Epithelial cell of prostate (primary cell): ENCODE data around the gene NKAIN2.
A peak's percentile ranks its signal among the peaks of the same experiment; 100 is the strongest.

ENCODE experiments used
- DNase-seq: peaks from one replicate; pipeline ENCODE4 v3.0.0-alpha.2; 2011; ENCODE audit warnings: low read depth, low spot score
- H3K27ac ChIP-seq: fragments of 450-650 bp; 2 replicates; pipeline ENCODE4 v1.5.1; 2017; ENCODE audit warnings: mild to moderate bottlenecking

Gene NKAIN2

DNA sequence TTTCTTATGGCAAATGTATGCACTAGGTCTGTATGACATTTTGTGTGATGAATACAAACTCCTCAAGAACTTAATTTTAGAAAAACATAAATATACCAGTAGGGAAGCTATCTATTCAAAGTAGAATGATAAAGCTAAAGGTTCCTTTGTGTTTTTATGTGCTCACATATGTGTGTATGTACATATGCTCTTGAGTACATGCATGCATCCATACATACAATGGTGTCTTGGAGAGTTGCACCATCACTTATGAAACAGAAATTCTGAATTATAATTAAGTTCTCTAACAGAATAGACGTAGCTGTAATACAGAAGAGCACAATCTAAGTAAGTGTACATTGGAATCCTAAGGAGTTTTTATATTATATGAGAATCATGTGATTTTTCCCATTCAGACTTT is 2.3 kb downstream of the NKAIN2 start:
- no peak for DNase-seq
- no peak overlapping the region for H3K27ac ChIP-seq

DNA sequence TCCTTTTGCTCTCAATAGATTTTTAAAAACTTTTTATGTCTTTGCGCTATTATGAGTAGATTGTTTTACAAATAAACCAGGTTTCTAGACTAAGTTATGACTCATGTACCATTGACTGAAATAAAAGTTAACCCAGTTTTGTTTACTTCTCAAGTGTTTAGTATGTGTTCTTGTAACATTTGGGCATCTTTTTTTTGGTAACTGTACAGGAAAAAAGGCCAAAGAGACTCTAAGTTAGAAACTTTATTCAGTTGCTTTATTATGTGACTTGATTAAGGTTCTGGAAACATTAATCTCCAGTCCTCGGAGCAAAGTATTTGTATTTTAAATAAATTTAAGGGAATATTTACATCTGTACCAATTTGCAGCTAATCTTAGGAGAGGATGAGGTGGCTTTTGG is 2.9 kb downstream of the NKAIN2 start:
- no peak overlapping the region for H3K27ac ChIP-seq
- no peak for DNase-seq

DNA sequence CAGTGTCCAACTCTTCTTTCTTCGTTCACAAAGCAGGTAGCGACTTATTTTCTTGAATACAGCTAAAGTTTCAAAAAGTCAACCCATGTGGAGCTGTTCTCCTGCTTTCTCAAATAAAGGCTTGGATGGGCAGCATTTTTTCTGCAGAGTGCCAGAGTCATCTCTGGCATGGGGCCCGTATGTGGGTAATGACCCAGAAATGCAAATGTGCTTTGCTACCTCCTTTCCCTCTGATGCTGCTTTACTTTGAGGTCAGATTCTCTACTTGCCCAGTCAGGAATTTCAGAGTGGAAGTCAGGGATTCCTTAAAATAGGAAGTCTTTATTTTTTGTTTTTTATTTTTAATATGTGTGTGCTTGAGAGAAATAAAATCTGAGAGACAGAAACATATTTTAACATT is 4.9 kb downstream of the NKAIN2 start:
- no peak overlapping the region for H3K27ac ChIP-seq
- no peak for DNase-seq

DNA sequence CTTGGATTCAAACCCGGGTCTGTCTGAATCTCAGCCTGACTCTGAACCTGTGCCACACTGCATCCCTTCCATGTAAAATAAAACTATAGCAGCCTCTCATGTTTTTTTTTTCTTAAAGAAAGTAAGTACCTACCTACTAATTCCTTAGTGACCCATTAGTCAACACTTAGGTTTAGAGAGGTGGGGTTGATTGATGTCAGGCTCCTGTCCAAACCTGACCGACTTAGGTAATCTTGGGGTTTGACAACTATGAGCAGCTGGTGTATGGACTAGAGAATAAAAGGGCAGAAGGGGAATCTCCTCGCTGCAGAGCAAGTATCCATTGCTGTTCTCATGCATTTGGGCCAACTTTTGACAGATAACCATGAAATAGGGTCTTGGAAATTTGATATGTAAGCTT is 6.5 kb downstream of the NKAIN2 start:
- H3K27ac ChIP-seq = no peak overlapping the region
- DNase-seq = no peak

DNA sequence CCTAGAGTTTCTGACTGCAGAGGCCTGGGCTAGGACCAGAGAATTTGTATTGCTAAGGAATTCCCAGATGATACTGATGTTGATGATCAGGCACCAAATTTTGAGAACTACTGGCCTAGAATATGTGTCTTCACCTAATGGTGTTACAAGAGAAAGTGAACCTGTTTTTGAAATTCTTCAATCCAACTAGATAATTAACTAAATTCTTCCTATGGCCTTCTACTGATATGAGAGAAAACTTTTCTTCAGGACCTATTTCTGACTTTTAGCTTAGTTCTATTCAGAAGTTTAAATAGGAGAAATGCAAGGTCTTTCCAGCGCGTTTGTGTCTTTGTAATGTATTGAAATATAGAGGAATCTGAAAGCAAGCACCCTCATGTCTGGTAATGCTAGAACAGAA is 7.3 kb downstream of the NKAIN2 start:
- no peak for DNase-seq
- no peak overlapping the region for H3K27ac ChIP-seq

DNA sequence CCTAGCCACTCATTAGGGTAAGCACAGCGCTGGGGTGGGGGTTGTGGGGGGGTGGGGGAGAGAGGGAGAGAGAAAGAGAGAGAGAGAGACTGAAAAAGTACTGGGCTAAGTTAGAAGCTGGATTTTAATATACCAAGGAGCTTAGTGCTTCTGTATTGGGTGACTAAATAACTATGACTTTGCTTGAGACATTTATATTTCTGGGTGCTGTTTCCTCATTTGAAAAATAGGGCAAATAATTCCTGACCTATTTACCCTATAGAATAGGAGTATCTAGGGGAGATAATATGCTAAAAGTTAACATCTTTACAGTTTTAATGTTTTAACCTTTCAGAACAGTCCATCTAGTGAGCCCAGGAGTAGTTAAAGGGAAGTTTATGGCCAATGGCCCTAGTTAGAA is 7.7 kb downstream of the NKAIN2 start:
- DNase-seq = no peak
- H3K27ac ChIP-seq = no peak overlapping the region

DNA sequence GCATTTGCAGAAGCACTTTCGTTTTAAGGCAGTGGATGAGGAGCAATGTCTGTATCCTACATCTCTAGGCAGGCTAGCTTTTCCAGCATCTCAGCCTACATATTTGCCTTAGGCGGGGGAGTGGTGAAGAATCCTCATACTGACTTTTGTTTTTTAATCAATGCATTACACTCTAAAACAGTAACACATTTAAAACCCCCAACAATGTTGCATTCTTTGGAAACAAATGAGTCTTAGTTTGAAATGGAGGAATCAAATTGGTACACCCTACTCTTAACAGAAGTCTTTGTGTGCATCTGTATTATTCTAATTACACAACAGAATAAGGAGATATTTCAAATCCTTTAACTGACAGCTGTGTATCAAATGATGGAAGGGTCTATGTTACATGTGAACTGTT is 9.0 kb downstream of the NKAIN2 start:
- no peak for DNase-seq
- H3K27ac ChIP-seq = no peak overlapping the region

DNA sequence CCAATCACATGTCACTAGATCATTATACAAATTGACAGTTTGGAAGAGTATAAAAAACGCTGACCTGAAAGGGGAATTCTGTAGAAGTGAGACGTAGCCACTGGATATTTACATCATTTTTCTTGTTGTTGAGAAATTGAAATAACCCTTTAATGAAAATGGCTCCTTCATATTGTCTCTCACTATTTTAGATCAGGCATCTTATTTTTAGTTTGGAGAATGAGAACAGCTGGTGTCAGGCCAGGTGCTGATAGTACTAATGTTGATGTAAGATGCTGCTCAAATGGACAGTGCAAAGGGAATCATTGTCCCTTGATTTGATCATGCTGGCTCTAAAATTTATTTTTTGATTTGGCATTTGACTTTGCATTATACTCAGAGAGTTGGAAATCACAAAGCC is 17.4 kb downstream of the NKAIN2 start:
- DNase-seq = no peak
- H3K27ac ChIP-seq = no peak overlapping the region

DNA sequence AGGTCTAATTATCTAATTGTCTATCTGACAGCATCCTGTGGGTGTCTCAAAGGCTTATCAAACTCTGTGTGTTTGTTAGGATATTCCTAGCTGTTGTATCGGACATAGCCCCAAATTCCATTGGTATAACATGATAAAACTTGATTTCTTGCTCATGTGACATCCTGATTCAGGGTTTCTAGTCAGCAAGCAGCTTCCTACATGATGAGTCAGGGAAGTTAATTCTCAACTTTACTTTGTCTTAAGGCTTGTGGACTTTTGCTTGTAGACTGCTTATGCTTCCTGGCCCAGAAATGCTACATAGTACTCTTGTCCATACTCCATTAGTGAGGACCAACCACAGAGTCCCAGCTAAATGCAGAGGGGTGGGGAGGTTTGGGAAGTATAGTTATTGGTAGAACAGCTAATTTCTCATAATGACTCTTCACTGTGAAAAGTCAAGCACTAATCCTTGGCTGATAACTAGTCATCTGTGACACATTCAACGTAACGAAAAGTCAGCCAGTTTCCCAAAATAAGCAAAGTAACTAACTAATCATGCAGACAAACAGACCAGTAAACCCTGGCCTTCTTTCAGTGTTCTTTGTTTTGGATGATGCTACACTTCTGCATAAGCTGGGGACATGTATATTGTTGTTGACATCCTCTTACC is 25.8 kb downstream of the NKAIN2 start:
- DNase-seq = peak; percentile 81
- peak overlapping the region; percentile 93 for H3K27ac ChIP-seq

DNA sequence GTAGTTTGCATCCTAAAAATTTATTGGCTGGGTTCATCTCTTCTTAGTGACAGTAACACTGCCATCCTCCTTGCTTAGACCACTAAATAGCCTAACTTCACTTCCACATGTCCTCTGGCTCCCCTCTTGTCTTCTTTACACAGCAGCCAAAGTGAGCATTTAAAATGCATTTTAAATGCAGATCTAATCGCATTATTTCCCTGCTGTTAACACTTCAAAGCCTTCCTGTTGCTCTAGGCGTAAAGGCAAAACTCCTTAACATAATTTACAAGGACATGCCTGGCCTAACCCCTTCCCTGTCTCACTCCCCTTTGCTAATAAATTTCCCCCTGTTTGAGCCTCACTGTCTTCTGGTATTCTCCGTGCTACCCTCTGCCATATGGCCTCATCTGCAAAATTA is 26.5 kb downstream of the NKAIN2 start:
- no peak for DNase-seq
- H3K27ac ChIP-seq = peak overlapping the region; percentile 93

DNA sequence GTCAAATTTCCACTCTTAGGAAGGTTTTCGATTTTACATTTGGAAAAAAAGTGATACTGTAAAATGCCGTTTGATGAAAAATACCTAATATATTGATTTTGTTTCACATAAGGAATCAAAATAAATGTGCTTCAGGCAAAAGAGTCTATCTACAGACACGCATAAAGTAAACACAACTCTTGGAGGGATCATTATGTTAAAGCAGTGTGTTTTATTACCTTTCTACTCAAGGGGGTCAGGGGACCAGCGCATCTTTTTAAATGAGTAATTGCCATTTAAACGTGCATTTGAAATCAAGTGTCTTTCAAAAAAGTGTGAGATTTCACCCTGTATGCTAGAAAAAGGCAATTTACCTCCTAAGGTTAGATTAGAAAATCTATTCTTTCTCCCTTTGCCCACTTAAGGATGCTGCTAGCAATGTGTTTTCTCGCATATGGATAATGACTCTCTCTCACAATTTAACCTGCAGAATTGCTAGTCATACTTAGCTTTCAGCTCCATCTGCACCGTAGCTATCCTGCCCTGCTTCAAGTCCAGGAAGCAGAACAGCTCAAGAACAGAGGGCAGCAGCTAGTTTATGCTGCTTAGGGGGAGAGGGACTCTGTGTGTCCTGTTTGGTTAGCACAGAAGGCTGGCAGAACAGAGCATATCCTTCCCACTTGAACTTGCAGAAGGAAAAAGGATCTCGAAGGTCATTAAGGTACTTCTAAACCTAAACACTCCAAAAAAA is 35.0 kb downstream of the NKAIN2 start:
- no peak overlapping the region for H3K27ac ChIP-seq
- DNase-seq = no peak

DNA sequence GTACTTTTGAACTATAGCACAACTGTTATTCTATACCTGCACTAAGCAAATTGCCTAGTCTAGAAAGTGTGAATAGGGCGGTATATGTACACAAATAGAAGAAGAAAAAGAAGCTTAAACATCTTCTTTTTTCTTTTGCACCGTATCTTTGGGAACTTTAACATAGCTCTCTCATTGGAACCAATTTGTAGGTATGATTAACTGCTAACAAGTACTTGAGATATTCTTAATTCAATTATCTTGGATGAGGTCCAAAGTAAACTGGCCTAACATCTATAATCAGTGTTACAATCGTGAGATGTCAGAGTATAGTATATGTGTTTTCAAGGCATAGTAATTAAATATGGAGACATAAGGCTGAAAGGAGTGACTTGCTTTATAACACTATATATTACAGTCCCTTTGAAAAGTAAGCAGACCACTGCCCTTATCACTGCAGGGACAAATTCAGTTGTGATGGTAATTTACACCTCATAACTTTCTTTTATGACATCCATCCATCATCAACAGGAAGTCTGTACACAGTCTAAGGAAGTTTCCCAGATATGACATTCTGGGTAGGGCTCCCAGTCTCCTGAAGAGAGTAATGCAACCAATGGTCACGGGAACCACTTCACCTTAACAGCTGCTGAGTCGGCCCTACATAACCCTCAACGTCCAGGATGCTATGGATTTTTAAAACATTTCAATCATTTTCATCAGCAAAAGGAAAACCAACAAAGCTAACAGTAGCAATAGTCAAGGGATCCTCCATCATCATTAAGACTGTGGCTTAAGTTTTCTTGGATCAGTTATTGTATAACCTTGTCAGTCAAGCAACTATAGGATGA is 37.6 kb downstream of the NKAIN2 start:
- no peak for DNase-seq
- no peak overlapping the region for H3K27ac ChIP-seq

DNA sequence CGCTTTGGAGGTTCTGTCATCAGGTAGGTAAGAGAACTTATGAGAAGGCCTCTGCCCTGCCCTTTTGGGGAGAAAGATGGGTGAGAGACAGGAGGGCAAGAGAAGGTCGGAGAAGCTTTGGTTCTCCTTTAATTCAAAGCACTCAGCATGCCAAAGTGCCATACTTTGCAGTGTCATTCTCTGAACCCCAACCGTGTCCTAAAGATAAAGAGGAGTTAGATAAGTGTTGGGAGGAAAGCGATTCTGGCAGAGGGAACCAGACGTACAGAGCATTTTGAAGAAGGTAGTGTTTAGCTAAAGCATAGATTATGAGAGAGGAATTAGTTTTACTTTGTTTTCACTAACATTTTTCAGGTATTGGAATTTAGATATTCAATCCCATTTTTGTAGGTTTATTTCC is 40.3 kb downstream of the NKAIN2 start:
- DNase-seq = no peak
- no peak overlapping the region for H3K27ac ChIP-seq

DNA sequence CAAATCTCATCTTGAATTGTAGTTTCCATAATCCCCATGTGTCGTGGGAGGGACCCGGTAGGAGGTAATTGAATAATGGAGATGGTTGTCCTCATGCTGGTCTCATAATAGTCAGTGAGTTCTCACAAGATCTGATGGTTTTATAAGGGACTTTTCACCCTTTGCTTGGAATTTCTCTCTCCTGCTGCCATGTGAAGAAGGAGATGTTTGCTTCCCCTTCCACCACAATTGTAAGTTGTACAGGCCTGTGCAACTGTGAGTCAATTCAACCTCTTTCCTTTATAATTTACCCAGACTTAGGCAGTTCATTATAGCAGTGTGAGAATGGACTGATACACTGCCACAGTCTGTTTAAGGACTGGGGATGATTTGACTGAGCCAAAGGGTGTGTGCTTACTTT is 44.7 kb downstream of the NKAIN2 start:
- no peak for DNase-seq
- no peak overlapping the region for H3K27ac ChIP-seq

DNA sequence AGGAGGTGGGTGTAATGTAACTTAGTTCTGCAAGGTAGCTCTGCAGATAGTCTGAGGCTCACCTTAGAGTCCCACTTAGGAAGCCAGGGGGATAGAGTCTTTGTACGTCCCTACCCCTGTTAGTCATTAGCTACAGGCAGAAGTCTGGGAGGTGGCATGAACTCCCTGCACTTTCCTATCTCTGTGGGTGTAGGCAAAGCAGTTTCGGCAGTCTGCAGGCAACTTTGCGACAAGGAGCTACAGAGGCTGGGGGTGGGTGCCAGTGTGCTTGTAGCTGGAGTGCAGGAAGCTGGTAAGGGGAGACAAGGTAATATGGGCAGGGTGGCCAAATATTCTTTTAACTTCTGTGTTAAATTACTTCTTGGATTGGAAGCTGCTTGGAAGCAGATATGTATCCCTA is 45.7 kb downstream of the NKAIN2 start:
- no peak for DNase-seq
- no peak overlapping the region for H3K27ac ChIP-seq

DNA sequence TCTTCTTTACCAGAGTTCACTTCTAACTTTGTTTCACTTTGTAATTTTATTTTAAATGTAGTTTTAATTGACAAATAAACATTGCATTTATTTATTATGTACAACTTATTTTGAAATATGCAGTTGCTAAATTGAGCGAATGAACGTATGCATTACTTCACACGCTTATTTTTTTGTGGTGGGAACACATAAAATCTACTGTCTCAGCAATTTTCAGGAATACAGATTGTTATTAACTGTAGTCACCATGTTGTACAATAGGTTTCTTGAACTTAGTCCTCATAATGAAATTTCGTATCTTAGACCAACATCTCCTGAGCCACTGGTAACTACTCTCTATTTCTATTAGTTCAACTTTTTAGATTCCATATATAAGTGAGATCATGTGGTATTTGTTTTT is 46.9 kb downstream of the NKAIN2 start:
- H3K27ac ChIP-seq = no peak overlapping the region
- no peak for DNase-seq

DNA sequence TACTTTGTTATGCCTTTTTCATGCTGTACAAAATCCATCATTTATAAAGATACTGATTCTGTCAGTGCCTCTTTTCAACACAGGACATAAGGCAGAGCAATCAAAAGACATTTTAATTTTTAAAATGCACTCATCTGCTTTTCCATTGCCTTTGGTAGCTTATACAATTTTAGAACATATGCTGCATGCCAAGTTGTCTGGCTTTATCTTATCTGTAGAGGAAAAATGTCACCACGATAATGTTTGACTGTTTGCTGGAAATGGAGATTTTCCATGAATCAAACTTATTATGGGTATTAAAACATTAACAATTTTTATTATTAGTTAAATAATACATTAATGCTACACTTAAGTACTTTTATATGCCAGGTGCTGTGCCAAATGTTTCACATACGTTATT is 50.5 kb downstream of the NKAIN2 start:
- no peak overlapping the region for H3K27ac ChIP-seq
- DNase-seq = no peak

DNA sequence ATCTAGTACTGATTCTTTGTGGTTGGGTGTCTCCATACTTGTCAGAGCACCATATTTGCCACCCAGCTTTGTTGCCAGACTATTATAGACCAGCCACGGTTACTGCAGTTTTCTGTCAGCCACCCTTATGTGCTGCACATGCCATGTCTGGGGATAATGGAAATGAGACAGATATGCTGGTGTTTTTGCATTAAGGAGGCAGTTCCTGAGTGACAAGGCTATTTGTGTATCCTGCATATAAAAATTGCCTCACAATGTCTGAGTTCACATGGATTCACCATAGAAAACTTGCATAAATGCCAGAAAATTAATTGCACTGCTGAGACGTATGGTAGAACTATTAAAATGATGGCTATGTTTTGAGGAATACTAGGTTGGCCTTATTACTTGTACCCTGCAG is 51.8 kb downstream of the NKAIN2 start:
- no peak for DNase-seq
- H3K27ac ChIP-seq = no peak overlapping the region

DNA sequence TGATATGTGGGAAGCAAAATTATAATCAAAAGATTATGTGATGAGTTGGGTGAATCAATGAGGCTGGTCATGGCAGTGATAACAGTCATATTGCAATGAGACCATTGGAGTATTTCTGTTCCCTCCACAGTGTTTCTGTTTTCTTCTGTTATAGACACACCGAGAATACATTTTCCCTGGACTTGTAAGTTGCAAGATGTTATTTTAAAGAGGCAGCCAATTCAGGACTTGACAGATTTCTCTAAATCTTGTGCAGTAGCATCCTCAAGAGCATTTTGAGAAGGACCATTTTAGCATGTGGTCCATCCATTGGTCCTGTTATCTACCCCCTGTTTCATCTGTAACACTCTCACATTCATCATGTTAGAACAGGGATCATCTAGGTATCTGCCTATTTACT is 55.6 kb downstream of the NKAIN2 start:
- H3K27ac ChIP-seq = no peak overlapping the region
- DNase-seq = no peak

DNA sequence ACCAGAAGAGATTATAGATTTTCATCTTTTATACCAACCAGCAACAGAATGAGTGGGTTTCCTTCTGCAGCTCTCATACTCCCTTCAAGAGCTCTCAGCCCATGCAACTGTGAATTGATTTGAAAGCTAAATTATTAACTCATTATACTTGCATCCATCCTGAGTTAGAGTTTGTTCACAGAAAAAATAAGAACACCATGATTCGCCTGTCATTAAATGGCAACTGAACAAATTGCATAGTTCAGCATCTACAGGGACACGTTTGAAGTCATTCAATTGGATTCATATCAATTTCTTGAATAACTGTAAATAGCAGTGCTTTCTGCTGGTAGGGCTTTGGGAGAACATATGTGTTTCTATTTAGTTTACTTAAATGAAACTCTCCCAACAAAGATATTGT is 65.7 kb downstream of the NKAIN2 start:
- no peak overlapping the region for H3K27ac ChIP-seq
- no peak for DNase-seq

DNA sequence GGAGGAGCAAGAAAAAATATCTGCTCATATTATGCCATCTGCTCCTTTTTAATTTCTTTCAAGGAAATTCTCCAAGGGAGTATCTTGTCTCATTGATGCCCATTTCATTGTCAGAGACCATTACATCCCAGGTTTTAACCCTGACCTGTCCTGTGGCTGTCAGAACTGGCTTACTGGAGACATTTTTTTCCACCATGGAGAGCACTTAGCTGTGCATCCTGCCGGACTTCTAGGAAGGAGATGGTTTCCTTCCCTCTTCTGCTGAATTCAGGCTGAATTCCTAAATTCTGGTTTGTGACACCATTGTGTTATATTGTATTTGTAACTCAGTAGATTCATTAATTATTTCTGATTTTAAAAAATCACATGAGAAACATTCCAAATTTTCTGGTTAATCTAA is 70.3 kb downstream of the NKAIN2 start:
- H3K27ac ChIP-seq = no peak overlapping the region
- DNase-seq = no peak
